SK-N-MC (cell line): ENCODE data around the gene SH3BP5L.

Experiments
- DNase-seq: peaks from one replicate; pipeline ENCODE4 v3.0.0-alpha.2; 2011; ENCODE audit warnings: low read depth, low spot score
- H3K27ac ChIP-seq: fragments of 200-600 bp; sonication (generic); 2 replicates; pipeline ENCODE4 v1.5.1; 2016; ENCODE audit warnings: mixed run types
- H3K36me3 ChIP-seq: fragments of 200-600 bp; sonication (generic); 2 replicates; pipeline ENCODE4 v1.6.1; 2017; ENCODE audit warnings: antibody characterized with exemption, low read length, mixed read lengths; ENCODE audit not compliant: insufficient read depth
- H3K4me3 ChIP-seq: fragments of 200-600 bp; sonication (generic); 2 replicates; pipeline ENCODE4 v1.5.1; 2016
- H3K9ac ChIP-seq: fragments of 200-600 bp; sonication (generic); 2 replicates; pipeline ENCODE4 v1.8.0; 2017; ENCODE audit warnings: mixed run types, mixed read lengths; ENCODE audit not compliant: insufficient read length
- H3K9me3 ChIP-seq: fragments of 200-600 bp; sonication (generic); 2 replicates; pipeline ENCODE4 v1.6.1; 2017; ENCODE audit warnings: low read depth, mild to moderate bottlenecking, antibody characterized with exemption, low read length, moderate library complexity, mixed read lengths
- EZH2 ChIP-seq: fragments of 200-600 bp; sonication (generic); IDR thresholded peaks from one replicate; pipeline ENCODE4 v1.6.1; 2017; ENCODE audit warnings: antibody characterized with exemption
- FOXP2 ChIP-seq: optimal IDR thresholded peaks from 2 replicates; pipeline ENCODE3; 2011; ENCODE audit warnings: mild to moderate bottlenecking, moderate library complexity; ENCODE audit not compliant: insufficient read depth; ENCODE audit errors: extremely low read length, control extremely low read depth
- POLR2AphosphoS5 ChIP-seq: IDR thresholded peaks from 2 replicates; pipeline ENCODE4 v1.6.1; 2012; ENCODE audit warnings: mild to moderate bottlenecking, low read depth, low read length, borderline replicate concordance

Gene SH3BP5L

DNA sequence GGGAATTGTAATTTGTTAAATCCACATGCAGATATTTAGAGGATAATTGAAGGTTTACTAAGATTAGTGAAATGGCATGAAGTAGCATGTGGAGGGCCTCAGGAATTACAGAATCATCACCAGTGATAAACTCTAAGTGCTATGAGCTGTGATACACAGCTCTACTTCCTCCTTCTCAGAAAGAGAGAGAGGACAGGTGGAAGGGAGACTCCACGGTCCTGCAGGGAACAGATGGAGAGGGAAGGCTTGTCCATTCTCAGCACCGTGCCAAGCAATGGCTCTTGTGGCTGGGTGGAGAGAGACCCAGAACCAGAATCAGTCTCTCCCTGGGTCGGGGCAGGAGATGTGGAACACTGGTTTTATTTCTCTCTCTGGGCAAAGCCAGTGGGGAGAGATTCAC lies 42.3 kb downstream of the SH3BP5L start:
- no peaks in the 10 kb centered on the region for H3K9me3 ChIP-seq
- no peaks in the 10 kb centered on the region for H3K36me3 ChIP-seq
- no peak overlapping the region for H3K27ac ChIP-seq
- H3K9ac ChIP-seq, result no peak overlapping the region
- DNase-seq, result no peak
- no peak overlapping the region for H3K4me3 ChIP-seq
- no peak for TF ChIP-seq POLR2AphosphoS5
- TF ChIP-seq EZH2, result no peak
- TF ChIP-seq FOXP2, result no peak

DNA sequence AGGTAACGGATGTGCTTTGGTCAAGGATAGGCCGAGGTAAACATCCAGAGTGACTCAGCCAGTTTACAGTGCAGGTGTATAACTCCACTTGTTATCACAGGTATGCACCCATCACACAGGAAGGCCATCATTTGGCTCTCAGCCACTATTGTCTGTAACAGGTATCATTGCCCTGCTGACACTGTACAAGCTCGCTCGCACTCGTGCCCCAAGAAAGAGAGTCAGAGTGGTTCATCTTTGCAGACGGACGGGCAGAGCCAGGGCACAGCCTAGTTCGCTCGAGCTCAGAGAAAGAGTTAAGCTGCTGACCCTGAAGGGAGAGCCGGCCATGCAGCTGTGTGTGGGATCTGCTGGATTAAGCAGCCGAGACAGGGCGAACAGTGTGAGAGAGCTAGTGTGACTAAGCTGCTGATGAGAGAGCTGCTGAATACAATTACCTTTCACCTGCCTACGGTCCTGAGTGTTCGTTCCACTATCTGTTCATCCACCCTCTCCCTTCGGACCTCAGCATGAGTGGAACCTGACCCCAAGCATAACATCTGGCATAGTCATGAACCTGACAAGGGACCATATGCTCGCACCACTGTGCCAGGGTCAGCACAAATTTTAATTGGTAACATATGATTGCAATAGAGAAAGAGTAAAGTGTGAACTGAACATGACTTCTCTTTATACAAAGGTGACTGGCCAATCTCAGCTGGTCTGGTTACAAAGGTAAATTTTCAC lies 43.1 kb downstream of the SH3BP5L start:
- no peak overlapping the region for H3K9ac ChIP-seq
- H3K9me3 ChIP-seq, result no peaks in the 10 kb centered on the region
- H3K27ac ChIP-seq, result no peak overlapping the region
- no peaks in the 10 kb centered on the region for H3K36me3 ChIP-seq
- no peak overlapping the region for H3K4me3 ChIP-seq
- no peak for TF ChIP-seq FOXP2
- TF ChIP-seq EZH2, result no peak
- no peak for TF ChIP-seq POLR2AphosphoS5
- no peak for DNase-seq

GRCh38 chr1:248779350-248779749 lies 46.4 kb downstream of the SH3BP5L start:
- Histone ChIP-seq H3K36me3 (no peaks in the 10 kb centered on the region), H3K9me3 (no peaks in the 10 kb centered on the region), H3K27ac (no peak overlapping the region), H3K9ac (no peak overlapping the region), H3K4me3 (no peak overlapping the region)
- no peak for DNase-seq
- TF ChIP-seq POLR2AphosphoS5, result no peak
- TF ChIP-seq FOXP2, result no peak
- TF ChIP-seq EZH2, result no peak

- Histone ChIP-seq H3K9me3 (no peaks in the 10 kb centered on the region), H3K27ac (no peak overlapping the region), H3K4me3 (no peak overlapping the region), H3K36me3 (no peaks in the 10 kb centered on the region), H3K9ac (no peak overlapping the region)
- DNase-seq, result no peak
- no peak for TF ChIP-seq POLR2AphosphoS5
- TF ChIP-seq EZH2, result no peak
- TF ChIP-seq FOXP2, result no peak
Observed at GRCh38 chr1:248778906-248779305, 46.8 kb downstream of the SH3BP5L start.

GRCh38 chr1:248776991-248777390 lies 48.7 kb downstream of the SH3BP5L start:
- H3K27ac ChIP-seq, result no peak overlapping the region
- TF ChIP-seq FOXP2 (no peak), EZH2 (no peak), POLR2AphosphoS5 (no peak)
- no peak overlapping the region for H3K4me3 ChIP-seq
- no peak for DNase-seq
- H3K9ac ChIP-seq, result no peak overlapping the region
- H3K36me3 ChIP-seq, result no peaks in the 10 kb centered on the region
- no peaks in the 10 kb centered on the region for H3K9me3 ChIP-seq

DNA sequence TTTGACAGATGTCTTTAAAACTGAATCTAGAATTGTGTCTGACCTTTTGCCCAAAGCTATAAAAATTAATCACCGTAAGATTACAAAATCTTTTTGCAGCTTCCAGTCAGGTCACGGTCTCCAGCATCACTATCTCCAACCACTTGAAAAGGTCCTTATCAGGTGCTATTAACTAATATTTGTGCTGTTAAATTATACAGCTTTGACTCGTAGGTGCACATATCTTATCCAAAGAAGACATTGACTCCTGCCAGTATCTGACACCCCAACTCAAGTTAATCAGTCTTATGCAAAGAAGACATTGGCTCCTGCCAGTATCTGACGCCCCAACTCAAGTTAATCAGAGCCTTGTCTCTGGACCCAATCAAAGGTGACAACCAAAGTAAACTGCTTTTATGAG lies 50.3 kb downstream of the SH3BP5L start:
- H3K27ac ChIP-seq, result no peak overlapping the region
- no peak overlapping the region for H3K9ac ChIP-seq
- H3K4me3 ChIP-seq, result no peak overlapping the region
- no peaks in the 10 kb centered on the region for H3K9me3 ChIP-seq
- DNase-seq, result no peak
- TF ChIP-seq FOXP2, result no peak
- TF ChIP-seq EZH2, result no peak
- no peak for TF ChIP-seq POLR2AphosphoS5
- H3K36me3 ChIP-seq, result no peaks in the 10 kb centered on the region
